ENCODE data around the gene SLC10A7.
"Not testable (repeated sequence)": the region's sequence is repeated elsewhere in the genome, so short reads cannot be mapped to it uniquely, and the experiment has no call there.

The SLC10A7 gene

GRCh38 chr4:146436423-146437162, 85.1 kb downstream of the SLC10A7 start:
- DNase-seq = no peak

- no peak for DNase-seq
These were observed 85.8 kb downstream of the SLC10A7 start for GRCh38 chr4:146435962-146436361.

GRCh38 chr4:146432065-146432464, 89.7 kb downstream of the SLC10A7 start:
- DNase-seq = no peak

- DNase-seq = no peak
These were observed 93.4 kb downstream of the SLC10A7 start for GRCh38 chr4:146428298-146428697.

GRCh38 chr4:146417822-146418221, 103.9 kb downstream of the SLC10A7 start:
- DNase-seq = no peak

- no peak for DNase-seq
These were observed 105.9 kb downstream of the SLC10A7 start for GRCh38 chr4:146415829-146416228.

GRCh38 chr4:146407669-146408084, 114.1 kb downstream of the SLC10A7 start:
- DNase-seq = no peak

- no peak for DNase-seq
These were observed 114.5 kb downstream of the SLC10A7 start for GRCh38 chr4:146407257-146407656.

GRCh38 chr4:146401274-146401673, 120.5 kb downstream of the SLC10A7 start:
- no peak for DNase-seq

GRCh38 chr4:146398896-146399445, 122.8 kb downstream of the SLC10A7 start:
- no peak for DNase-seq

- no peak for DNase-seq
These were observed 123.3 kb downstream of the SLC10A7 start for GRCh38 chr4:146398404-146398803.

GRCh38 chr4:146389561-146389960, 132.2 kb downstream of the SLC10A7 start:
- DNase-seq = no peak

- no peak for DNase-seq
These were observed 139.5 kb downstream of the SLC10A7 start for GRCh38 chr4:146382194-146382593.

GRCh38 chr4:146381263-146381872, 140.4 kb downstream of the SLC10A7 start:
- no peak for DNase-seq

- DNase-seq = no peak
These were observed 142.0 kb downstream of the SLC10A7 start for GRCh38 chr4:146379744-146380143.

GRCh38 chr4:146371812-146372211, 149.9 kb downstream of the SLC10A7 start:
- no peak for DNase-seq

GRCh38 chr4:146370841-146371240, 150.9 kb downstream of the SLC10A7 start:
- DNase-seq = no peak

- DNase-seq = no peak
These were observed 152.3 kb downstream of the SLC10A7 start for GRCh38 chr4:146369446-146369845.

- no peak for DNase-seq
These were observed 153.5 kb downstream of the SLC10A7 start for GRCh38 chr4:146368209-146368608.

GRCh38 chr4:146367347-146367746, 154.4 kb downstream of the SLC10A7 start:
- no peak for DNase-seq

GRCh38 chr4:146359771-146360170, 162.0 kb downstream of the SLC10A7 start:
- no peak for DNase-seq

GRCh38 chr4:146350114-146350513, 171.6 kb downstream of the SLC10A7 start:
- not testable (repeated sequence) for DNase-seq

GRCh38 chr4:146349306-146349705, 172.4 kb downstream of the SLC10A7 start:
- no peak for DNase-seq

GRCh38 chr4:146347822-146348221, 173.9 kb downstream of the SLC10A7 start:
- DNase-seq = no peak
